HFFc6 (cell line): ENCODE data around the gene FOXK2. TPM values are rescaled to one million over a fixed set of nuclear protein-coding genes. Genes with fewer than 3 reads are reported as not detected.

Experiments used
- DNase-seq: peaks from one replicate; pipeline ENCODE4 v3.0.0-alpha.2; 2018
- H3K27ac Mint-ChIP-seq: 2 replicates; pipeline ENCODE4 v1.8.0; 2020; ENCODE audit warnings: mild to moderate bottlenecking, mixed read lengths
- H3K27me3 Mint-ChIP-seq: 2 replicates; pipeline ENCODE4 v1.8.0; 2021; ENCODE audit warnings: mild to moderate bottlenecking, moderate library complexity, mixed read lengths; ENCODE audit not compliant: insufficient read depth
- H3K36me3 Mint-ChIP-seq: 2 replicates; pipeline ENCODE4 v1.8.0; 2021; ENCODE audit warnings: low read depth, mixed read lengths
- H3K4me1 Mint-ChIP-seq: 2 replicates; pipeline ENCODE4 v1.8.0; 2020; ENCODE audit warnings: low read depth, mixed read lengths
- H3K4me3 Mint-ChIP-seq: 2 replicates; pipeline ENCODE4 v1.8.0; 2020; ENCODE audit warnings: mild to moderate bottlenecking, moderate library complexity, mixed read lengths
- H3K9me3 Mint-ChIP-seq: 2 replicates; pipeline ENCODE4 v1.8.0; 2020; ENCODE audit warnings: mild to moderate bottlenecking, mixed read lengths
- CTCF ChIP-seq: fragments of 200-600 bp; sonication (generic); IDR thresholded peaks from 2 replicates; pipeline ENCODE4 v1.5.0; 2021; ENCODE audit warnings: antibody characterized with exemption, mild to moderate bottlenecking
- long read RNA-seq: library from polyadenylated mRNA; unstranded; transcript quantifications from one replicate; pipeline ENCODE4 v2.0.0, GENCODE V29; 2019
- total RNA-seq, 6 experiments: library from RNA; stranded (reverse); fragmentation: NEBNext Ultra II Directional; extraction: Animal tissue kit (Norgen Biotek cat#: 25700); gene quantifications; 2 replicates in 1 of 6; 3 replicates in 5 of 6; pipeline ENCODE4 v1.2.3, GENCODE V29; 2021

FOXK2 gene
- total RNA-seq: 10 to 100 TPM; 38.6 to 46.3 (median 41.1) TPM
- long read RNA-seq, full-length matches to known transcripts: 4 of 11 reads
- long read RNA-seq, partial matches to known transcripts: 6 of 11 reads
- long read RNA-seq, other reads (novel, unspliced or antisense): 1 of 11 reads

DNA sequence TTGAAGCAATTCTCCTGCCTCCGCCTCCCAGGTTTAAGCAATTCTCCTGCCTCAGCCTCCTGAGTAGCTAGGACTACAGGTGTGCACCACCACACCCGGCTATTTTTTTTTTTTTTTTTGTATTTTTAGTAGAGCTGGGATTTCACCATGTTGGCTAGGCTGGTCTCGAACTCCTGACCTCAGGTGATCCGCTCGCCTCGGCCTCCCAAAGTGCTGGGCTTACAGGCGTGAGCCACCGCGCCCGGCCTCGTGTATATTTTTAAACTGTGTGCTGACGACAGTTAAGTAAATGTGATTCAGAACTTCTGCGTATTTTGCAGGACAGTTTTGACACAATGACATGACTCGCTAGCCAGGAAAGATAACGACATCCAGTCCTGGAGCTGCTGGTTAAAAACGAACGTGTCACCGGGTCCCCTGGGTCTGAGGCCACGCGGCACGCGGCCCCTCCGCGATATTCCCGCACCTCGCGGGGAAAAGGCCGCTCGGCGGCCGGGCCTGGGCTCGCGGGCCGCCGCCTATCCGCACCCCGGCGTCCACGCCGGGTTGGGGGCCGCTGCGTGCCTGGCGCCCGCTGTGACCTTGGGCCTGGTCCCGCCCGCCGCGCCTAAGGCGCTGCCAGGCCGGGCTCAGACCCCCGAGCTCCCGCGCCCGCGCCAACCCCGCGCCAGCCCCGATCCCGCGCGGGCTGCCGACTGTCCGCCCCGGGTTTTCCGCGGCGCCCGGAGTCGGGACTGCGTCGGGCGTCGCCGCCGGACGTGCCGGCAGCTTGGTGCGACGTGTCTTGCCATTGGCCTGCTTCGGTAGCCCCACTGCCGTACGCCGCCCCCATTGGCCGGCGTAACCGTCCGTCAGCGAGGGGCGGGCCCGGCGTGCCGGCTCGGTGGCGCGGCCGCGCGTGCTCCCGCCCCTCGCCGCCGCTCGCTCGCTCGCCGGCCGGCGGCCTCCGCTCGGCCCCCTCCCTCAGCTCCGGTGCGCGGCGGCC is at the start of gene FOXK2:
TSS of gene FOXK2 (plus strand) at position 907 of the 985 bp plus-strand sequence. CDS start 157 bp downstream, outside the sequence.
- Mint-ChIP-seq H3K27ac (peak within 1 kb of the TSS; percentile 82), H3K27me3 (no peaks in the 10 kb centered on the region), H3K4me1 (peaks cover 19% of the 10 kb centered on the region), H3K9me3 (peaks cover 7% of the 10 kb centered on the region), H3K4me3 (peak within 1 kb of the TSS; percentile 93), H3K36me3 (peaks cover 20% of the 10 kb centered on the region)
- no peak for TF ChIP-seq CTCF
- peak; percentile 94 for DNase-seq

DNA sequence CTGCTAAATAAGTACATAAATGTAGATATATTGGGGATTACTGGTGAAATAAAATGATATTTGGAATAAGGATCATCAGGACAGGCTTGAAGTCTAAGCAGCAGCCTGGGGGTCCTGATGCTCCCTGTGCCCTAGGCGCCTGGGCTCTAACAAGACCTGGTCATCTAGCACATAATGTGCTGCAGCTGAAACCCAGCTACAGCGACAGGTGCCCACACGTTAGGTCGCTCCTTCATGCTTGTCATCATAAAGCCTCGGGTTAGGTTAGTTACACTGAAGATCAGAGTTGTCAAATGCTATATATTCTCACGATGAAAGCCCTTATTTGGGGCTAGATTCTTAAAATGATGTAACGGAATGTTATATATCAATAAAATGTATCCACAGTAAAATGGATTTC is 49.5 kb upstream of the FOXK2 start:
- no peak for TF ChIP-seq CTCF
- H3K36me3 Mint-ChIP-seq: peaks cover 26% of the 10 kb centered on the region
- H3K27ac Mint-ChIP-seq: no peak overlapping the region
- peaks cover 5% of the 10 kb centered on the region; the same call in 1 of the 2 replicates for H3K4me1 Mint-ChIP-seq
- no peak overlapping the region for H3K4me3 Mint-ChIP-seq
- H3K9me3 Mint-ChIP-seq: no peaks in the 10 kb centered on the region
- no peaks in the 10 kb centered on the region for H3K27me3 Mint-ChIP-seq
- DNase-seq: no peak

- DNase-seq: no peak
- Mint-ChIP-seq H3K4me1 (no peaks in the 10 kb centered on the region), H3K27me3 (no peaks in the 10 kb centered on the region), H3K27ac (no peak overlapping the region), H3K9me3 (no peaks in the 10 kb centered on the region), H3K36me3 (peaks cover 10% of the 10 kb centered on the region), H3K4me3 (no peak overlapping the region)
- TF ChIP-seq CTCF: no peak
These were observed 45.1 kb upstream of the FOXK2 start for GRCh38 chr17:82474223-82475010.

GRCh38 chr17:82475458-82475857 is 44.1 kb upstream of the FOXK2 start:
- no peak for DNase-seq
- Mint-ChIP-seq H3K36me3 (0 out of 2 replicates have a peak, but pooled peaks cover 5% of the 10 kb centered on the region), H3K4me1 (no peaks in the 10 kb centered on the region), H3K9me3 (no peaks in the 10 kb centered on the region), H3K27me3 (no peaks in the 10 kb centered on the region), H3K27ac (no peak overlapping the region), H3K4me3 (no peak overlapping the region)
- no peak for TF ChIP-seq CTCF

GRCh38 chr17:82477934-82478333 is 41.6 kb upstream of the FOXK2 start:
- DNase-seq: no peak
- Mint-ChIP-seq H3K27me3 (no peaks in the 10 kb centered on the region; the same call in 1 of the 2 replicates), H3K36me3 (no peaks in the 10 kb centered on the region), H3K4me1 (no peaks in the 10 kb centered on the region), H3K9me3 (no peaks in the 10 kb centered on the region), H3K27ac (no peak overlapping the region), H3K4me3 (no peak overlapping the region)
- TF ChIP-seq CTCF: no peak
